GM21423 (cell line): ENCODE measurements around the gene CDK2.
"Not testable (repeated sequence)": the region's sequence is repeated elsewhere in the genome, so short reads cannot be mapped to it uniquely, and the experiment has no call there.

Experiments
- ATAC-seq: cut with Tn5 transposase; IDR thresholded peaks from one replicate; pipeline ENCODE4 v1.9.1; 2021; ENCODE audit warnings: mild to moderate bottlenecking, moderate library complexity; ENCODE audit not compliant: unreplicated experiment

Gene CDK2

GRCh38 chr12:55966408-55967281, at the start of gene CDK2:
Gene CDK2 (plus strand): TSS chr12:55966830. CDS start chr12:55967009, 179 bp downstream.
- peak; percentile 97 for ATAC-seq

- ATAC-seq: not testable (repeated sequence)
These were observed 47.6 kb upstream of the CDK2 start for GRCh38 chr12:55919032-55919431.

- no peak for ATAC-seq
These were observed 44.5 kb upstream of the CDK2 start for GRCh38 chr12:55922126-55922525.

DNA sequence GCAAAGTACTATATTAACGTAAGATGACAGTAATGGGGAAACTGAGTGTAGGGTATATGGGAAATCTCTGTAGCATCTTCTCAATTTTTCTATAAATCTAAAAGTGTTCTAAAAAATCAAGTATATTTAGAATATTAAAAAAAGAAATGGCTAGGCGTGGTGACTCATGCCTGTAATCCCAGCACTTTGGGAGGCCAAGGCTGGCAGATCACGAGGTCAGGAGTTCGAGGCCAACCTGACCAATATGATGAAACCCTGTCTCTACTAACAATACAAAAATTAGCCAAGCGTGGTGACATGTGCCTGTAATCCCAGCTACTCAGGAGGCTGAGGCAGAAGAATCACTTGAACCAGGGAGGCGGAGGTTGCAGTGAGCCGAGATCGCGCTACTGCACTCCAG, 43.0 kb upstream of the CDK2 start:
- not testable (repeated sequence) for ATAC-seq

- ATAC-seq: no peak
These were observed 41.3 kb upstream of the CDK2 start for GRCh38 chr12:55925371-55925770.

DNA sequence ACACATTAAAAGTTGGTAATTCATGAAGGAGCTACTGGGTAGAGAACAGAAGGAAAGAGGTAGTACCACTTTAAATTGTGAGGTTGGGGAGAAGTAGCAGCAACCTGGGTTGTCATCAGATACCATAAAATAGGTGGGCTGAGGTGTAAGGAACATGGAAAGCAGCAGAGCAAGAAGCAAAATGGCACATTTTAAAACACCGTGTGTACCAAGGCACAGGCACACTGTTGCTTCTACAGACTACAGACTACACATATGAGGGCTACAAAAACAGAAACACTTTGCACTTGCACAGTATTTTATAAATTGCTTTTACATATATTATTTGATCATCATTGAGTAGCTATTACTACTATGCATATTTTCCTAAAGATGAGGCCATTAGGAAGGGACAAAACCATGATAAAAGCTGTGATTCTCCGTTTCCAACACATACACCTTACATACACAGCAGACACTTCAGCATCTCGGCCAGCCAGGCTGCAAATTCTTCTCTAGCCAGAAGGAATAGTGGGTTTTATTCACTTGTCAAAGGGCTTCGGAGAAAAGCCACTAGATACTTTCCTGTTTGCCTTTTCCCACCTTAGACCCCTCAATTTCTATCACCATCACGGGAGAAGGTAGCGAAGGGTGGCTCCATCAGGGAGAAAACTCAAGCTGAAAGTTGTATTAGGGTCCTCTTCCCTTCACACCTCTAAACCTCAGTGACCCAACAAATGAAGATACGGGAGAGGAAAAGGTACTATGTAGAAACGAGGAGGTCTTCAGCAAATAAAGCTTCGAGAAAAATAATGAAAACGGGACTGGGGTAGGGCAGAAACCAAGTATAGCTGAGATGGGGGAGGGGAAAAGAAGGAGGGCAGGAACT, 40.5 kb upstream of the CDK2 start:
- ATAC-seq: no peak

DNA sequence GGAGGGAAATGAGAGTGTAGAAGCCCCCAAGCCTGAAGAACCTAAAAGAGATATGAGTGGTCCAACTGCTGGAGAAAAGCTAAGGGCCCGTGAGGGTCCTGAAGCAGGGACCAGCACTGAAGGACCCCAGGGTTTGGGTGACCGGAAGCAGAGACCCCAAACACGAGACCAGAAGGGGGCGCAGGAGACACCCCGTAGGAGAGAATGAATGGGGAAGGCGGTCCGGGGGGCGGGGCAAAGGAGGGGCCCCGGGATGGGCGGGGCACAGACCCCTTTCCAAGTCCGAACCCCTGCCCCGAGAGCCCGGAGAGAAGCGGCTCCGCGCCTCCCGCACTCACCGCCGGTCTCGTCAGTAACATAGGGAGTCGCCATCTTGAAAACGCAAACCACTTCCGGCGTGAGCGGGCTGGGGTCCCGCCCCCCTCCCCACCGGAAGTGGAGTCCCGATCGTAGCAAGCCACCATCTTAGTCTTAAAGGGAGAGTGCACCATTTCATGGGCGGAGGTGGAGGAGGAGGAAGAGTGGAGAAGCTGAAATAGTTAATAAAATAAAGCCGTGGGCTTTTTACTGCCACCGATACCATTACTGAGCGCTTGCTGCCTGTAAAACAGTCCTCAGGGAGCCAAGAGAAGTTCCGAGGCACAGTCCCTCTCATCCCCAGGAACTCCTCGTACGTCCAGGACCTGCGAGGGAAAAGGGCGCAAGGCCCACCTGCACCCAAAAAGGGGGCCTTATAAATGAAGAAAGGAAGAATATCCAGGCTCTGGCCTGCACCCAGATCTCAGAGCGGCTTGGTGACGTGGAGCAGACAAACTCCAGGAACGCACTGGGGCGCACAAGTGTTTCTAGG, 39.7 kb upstream of the CDK2 start:
- peak; percentile 35 for ATAC-seq

GRCh38 chr12:55927588-55928502, 38.8 kb upstream of the CDK2 start, which contains the start of gene PYM1:
Gene PYM1 (minus strand): TSS chr12:55927894. CDS start chr12:55927761, 133 bp downstream.
- peak; percentile 30 for ATAC-seq

DNA sequence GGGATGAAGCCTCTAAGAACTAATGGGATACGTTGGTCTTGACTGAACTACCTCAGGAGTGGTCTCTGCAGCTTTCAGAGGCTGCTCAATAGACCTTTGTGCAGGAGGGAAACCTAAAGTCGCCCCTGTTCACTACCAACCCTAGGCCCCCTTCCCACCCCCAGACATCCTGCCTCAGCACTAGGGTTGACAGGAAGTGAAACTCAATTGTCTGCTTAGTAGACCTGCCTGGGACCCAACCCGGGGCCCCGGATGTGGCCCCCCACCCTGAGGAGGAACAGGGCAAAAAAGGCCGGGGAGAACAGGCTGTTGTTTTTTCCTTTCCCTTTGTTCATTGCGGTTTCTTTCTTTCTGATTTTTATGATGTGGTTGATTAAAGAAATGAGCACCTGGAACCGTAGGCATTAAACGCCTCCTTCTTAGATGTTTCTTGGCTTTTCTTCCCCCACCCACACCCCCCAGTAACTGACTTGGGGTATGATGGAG, 37.3 kb upstream of the CDK2 start:
- peak; percentile 34 for ATAC-seq

DNA sequence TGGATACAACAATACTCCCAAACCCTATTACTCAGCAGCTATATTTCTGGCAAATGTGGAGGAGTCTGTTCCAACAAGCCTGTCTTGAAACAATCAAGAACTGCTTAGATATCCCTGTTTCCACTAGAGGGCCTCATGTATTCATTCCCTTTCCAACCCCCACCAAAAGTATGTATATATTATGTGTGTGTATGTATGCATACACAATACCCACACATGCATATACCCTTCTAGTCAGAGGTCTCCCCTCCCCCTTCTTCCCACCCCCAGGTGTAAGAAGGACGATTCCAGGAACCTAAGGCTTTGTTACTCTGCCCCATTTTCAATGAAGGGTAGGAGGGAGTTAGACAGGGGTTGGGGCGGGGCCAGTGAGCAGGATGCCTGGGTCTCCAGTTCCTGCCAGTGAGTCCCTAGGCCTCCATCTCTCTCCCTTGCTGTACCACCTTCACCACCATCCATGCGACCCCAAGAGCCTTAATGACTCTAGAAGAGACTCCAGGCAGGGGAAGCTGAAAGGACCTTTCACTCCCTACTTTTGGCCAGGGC, 35.8 kb upstream of the CDK2 start, which contains the start of gene DGKA:
Gene DGKA, plus strand, starts transcription at position 392 of the 546 bp plus-strand sequence. CDS start 5,342 bp downstream, outside the sequence.
- no peak for ATAC-seq

- ATAC-seq: no peak
These were observed 35.3 kb upstream of the CDK2 start for GRCh38 chr12:55931317-55931779.

DNA sequence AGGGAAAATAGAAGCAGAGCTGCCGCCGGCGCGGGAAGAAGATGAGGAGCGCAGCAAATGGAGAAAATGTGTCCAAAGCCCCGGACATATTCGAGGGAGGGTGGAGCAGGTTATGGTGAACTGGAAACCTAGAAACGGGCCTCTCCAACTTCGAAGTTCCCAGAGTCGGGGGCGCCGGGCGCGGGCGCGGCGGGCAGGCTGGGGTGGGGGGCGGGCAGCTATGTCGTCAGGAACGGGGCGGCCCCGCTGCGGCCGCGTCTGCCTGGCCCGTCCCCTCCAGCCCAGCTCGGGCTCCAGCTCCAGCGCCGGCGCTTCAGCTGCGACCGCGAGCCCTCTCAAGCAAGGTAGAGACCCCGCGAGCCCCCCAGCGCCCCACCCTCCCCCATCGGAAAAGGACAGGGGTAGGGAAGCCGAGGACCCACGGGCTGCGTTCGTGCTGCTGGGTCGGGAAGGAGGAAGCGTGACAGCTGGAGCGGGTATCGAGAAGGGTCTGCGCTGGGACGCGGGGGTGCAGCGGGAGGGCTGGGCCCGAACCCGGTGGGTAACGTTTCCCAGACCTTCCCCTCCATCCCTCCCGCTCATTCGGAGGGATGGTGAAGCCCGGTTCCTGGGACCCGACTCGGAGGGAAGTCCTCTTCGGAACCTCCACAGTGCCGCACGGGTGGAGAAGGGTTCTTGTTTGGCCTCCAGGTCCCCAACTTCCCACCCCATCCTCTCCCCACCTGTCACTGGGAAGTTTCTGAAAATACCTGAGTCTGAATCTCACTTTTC, 34.7 kb upstream of the CDK2 start:
- ATAC-seq: no peak

- no peak for ATAC-seq
These were observed 34.1 kb upstream of the CDK2 start for GRCh38 chr12:55932551-55932910.

DNA sequence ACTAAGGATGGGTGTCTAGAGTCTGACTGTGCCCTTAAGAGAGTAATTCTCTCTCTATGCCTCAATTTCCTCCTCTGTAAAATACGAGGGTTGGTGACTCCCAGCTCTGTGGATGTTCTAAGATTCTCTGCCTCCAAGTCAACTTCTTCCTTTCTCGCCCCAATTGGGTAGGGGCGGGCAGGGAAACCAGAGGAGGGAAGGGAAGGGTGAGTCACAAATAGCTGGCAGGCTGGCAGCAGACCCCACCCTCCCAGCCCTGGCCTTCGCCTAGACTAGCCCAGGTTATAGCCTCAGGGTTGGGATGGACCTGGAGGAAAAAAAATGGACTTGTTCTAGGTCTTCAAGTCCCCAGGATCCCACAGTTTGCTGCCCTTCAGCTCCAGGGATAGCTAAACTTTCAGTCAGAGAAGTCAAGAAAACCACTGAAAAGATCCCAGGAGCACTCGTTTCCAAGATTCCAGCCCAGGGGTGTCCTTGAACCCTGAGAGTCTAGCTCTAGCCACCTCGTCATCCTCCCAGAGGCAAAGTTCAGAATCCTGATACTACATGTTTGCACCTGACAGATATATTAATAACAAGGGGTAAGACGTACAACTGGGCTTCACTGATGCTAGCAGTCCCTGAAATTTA, 33.3 kb upstream of the CDK2 start:
- ATAC-seq: no peak

GRCh38 chr12:55933799-55934742, 32.6 kb upstream of the CDK2 start:
- ATAC-seq: no peak

DNA sequence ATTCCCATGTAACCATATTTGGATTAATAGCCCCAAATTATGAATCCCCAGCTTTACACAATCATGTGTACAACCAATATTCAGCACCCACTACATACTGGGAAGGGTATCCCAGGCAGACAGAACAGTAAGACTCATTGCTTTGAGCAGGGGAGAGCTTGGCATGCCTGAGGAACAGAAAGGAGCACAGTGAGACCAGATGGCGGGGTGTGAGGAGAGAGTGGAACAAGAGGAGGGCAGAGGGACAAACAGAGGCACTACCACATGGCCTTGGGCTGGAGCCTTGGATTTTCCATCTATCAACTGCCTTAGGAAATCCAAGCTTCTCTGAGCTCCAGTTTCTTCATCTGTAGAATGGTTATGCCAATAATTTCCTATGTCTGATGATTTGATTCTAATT, 31.9 kb upstream of the CDK2 start:
- no peak for ATAC-seq

GRCh38 chr12:55935738-55936151, 30.9 kb upstream of the CDK2 start:
- no peak for ATAC-seq
